GM19238 (cell line): ENCODE measurements around the gene REM2.
"Not testable (repeated sequence)": the region's sequence is repeated elsewhere in the genome, so short reads cannot be mapped to it uniquely, and the experiment has no call there.

Experiments
- DNase-seq: peaks from one replicate; pipeline ENCODE4 v3.0.0; 2011; ENCODE audit warnings: low spot score; ENCODE audit not compliant: insufficient read length

REM2 gene

GRCh38 chr14:22848351-22849164 is 34.5 kb upstream of the REM2 start:
- no peak for DNase-seq

- DNase-seq = no peak
Measured at GRCh38 chr14:22849212-22849819, 33.7 kb upstream of the REM2 start.

- DNase-seq = no peak
Measured at GRCh38 chr14:22850944-22851764, 31.9 kb upstream of the REM2 start.

GRCh38 chr14:22852178-22852577 is 30.8 kb upstream of the REM2 start:
- DNase-seq = not testable (repeated sequence)

- DNase-seq = no peak
Measured at GRCh38 chr14:22852599-22852939, 30.5 kb upstream of the REM2 start.

GRCh38 chr14:22852940-22853767 is 29.9 kb upstream of the REM2 start:
- peak; percentile 77 for DNase-seq

- not testable (repeated sequence) for DNase-seq
Measured at GRCh38 chr14:22854296-22854695, 28.7 kb upstream of the REM2 start.

- no peak for DNase-seq
Measured at GRCh38 chr14:22854963-22855724, 27.9 kb upstream of the REM2 start.

- DNase-seq = no peak
Measured at GRCh38 chr14:22856428-22856827, 26.6 kb upstream of the REM2 start.

GRCh38 chr14:22860377-22860776 is 22.6 kb upstream of the REM2 start:
- not testable (repeated sequence) for DNase-seq

- no peak for DNase-seq
Measured at GRCh38 chr14:22861651-22862050, 21.4 kb upstream of the REM2 start.

- DNase-seq = no peak
Measured at GRCh38 chr14:22864979-22865378, 18.0 kb upstream of the REM2 start.

GRCh38 chr14:22865424-22866405 is 17.3 kb upstream of the REM2 start:
- DNase-seq = no peak

GRCh38 chr14:22866874-22867273 is 16.1 kb upstream of the REM2 start:
- DNase-seq = no peak

GRCh38 chr14:22870811-22871223 is 12.2 kb upstream of the REM2 start:
- DNase-seq = peak; percentile 54

GRCh38 chr14:22871224-22872032 is 11.6 kb upstream of the REM2 start, which contains the start of gene LRP10:
TSS of gene LRP10 (plus strand) at chr14:22871740. CDS start at chr14:22872304, 564 bp downstream.
- peak; percentile 73 for DNase-seq

GRCh38 chr14:22872033-22872832 is 10.8 kb upstream of the REM2 start:
- peak; percentile 63 for DNase-seq
